Measurements from ENCODE around the gene AURKA.

DNA sequence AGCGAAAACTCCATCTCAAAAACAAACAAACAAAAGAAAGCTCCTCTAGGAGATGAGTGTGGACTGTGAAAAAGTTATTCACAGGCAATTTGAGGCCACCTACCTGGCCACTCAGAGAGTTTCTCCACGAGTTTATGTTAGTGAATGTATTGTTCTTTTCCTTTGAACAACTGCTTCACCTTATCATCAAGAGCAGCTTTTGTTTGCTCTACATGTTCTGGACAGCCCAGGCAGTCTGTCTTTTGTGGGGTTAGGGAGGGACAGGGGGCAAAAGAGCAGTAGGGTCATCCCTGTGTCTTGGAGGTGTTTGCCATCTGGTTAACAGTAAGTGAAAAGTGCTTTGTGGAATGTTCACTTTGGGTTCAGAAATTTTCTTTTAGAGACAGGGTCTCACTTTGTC is 28.0 kb upstream of the AURKA start:
- TF ChIP-seq, protein P1, sequence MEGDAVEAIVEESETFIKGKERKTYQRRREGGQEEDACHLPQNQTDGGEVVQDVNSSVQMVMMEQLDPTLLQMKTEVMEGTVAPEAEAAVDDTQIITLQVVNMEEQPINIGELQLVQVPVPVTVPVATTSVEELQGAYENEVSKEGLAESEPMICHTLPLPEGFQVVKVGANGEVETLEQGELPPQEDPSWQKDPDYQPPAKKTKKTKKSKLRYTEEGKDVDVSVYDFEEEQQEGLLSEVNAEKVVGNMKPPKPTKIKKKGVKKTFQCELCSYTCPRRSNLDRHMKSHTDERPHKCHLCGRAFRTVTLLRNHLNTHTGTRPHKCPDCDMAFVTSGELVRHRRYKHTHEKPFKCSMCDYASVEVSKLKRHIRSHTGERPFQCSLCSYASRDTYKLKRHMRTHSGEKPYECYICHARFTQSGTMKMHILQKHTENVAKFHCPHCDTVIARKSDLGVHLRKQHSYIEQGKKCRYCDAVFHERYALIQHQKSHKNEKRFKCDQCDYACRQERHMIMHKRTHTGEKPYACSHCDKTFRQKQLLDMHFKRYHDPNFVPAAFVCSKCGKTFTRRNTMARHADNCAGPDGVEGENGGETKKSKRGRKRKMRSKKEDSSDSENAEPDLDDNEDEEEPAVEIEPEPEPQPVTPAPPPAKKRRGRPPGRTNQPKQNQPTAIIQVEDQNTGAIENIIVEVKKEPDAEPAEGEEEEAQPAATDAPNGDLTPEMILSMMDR (IDR thresholded peaks at IDR 0.05; ENCODE audit: control extremely low read depth in 1 of 3, insufficient read depth in 1 of 3, low read depth in 1 of 3, low read length in 3 of 3) = no peak
- TF ChIP-seq CHD2 (IDR thresholded peaks at IDR 0.05; ENCODE audit: low read length) (no peak), RFX5 (IDR thresholded peaks at IDR 0.05; ENCODE audit: borderline replicate concordance, low read depth, low read length) (no peak), BCL11A (IDR thresholded peaks at IDR 0.05; ENCODE audit: low read depth in 2 of 2, low read length in 2 of 2) (no peak), JUN (IDR thresholded peaks at IDR 0.05; ENCODE audit: low read depth, low read length) (no peak), BRCA1 (IDR thresholded peaks at IDR 0.05; ENCODE audit: low read depth, low read length) (no peak)

All from H1 (cell line).